Esophagus mucosa (tissue), 1 donor: ENCODE results near the gene RAD9A. TPM values are rescaled to one million over a fixed set of nuclear protein-coding genes. Genes with fewer than 3 reads are reported as not detected.
"Not testable (repeated sequence)": the region's sequence is repeated elsewhere in the genome, so short reads cannot be mapped to it uniquely, and the experiment has no call there.

ENCODE experiments used
- ATAC-seq: fragments of 200-7000 bp; cut with Tn5 transposase; one replicate; pipeline ENCODE4 v1.9.1; 2020
- total RNA-seq: library from RNA; stranded (reverse); gene quantifications from one replicate; pipeline ENCODE4 v1.2.4, GENCODE V29; 2023
- donor health status: DM: yes; HTN: yes; CAD: no.

RAD9A gene
- total RNA-seq, 1 donor from 2014 or later, result 15.3 TPM

GRCh38 chr11:67397536-67397935 lies 5.8 kb downstream of the RAD9A start:
- ATAC-seq, result no peak

GRCh38 chr11:67397986-67398660 lies 6.3 kb downstream of the RAD9A start:
- no peak for ATAC-seq

- ATAC-seq, result no peak
These were observed 7.1 kb downstream of the RAD9A start for GRCh38 chr11:67398661-67399563.

- ATAC-seq, result no peak
These were observed 8.6 kb downstream of the RAD9A start for GRCh38 chr11:67400251-67400941.

GRCh38 chr11:67400942-67401494 lies 9.2 kb downstream of the RAD9A start:
- ATAC-seq, result peak; percentile 3

GRCh38 chr11:67401495-67402191 lies 9.9 kb downstream of the RAD9A start, which contains the start of gene PPP1CA:
Gene PPP1CA (minus strand): TSS chr11:67401858. CDS start chr11:67401782, 76 bp downstream.
- ATAC-seq, result peak; percentile 89

- ATAC-seq, result not testable (repeated sequence)
These were observed 10.5 kb downstream of the RAD9A start for GRCh38 chr11:67402192-67402839.

GRCh38 chr11:67403085-67403484 lies 11.3 kb downstream of the RAD9A start:
- not testable (repeated sequence) for ATAC-seq

- ATAC-seq, result no peak
These were observed 12.9 kb downstream of the RAD9A start for GRCh38 chr11:67404515-67405195.

GRCh38 chr11:67405196-67405567 lies 13.4 kb downstream of the RAD9A start:
- no peak for ATAC-seq

GRCh38 chr11:67405688-67406339 lies 14.0 kb downstream of the RAD9A start:
- no peak for ATAC-seq

GRCh38 chr11:67406420-67406968 lies 14.7 kb downstream of the RAD9A start:
- no peak for ATAC-seq

GRCh38 chr11:67406969-67407687 lies 15.3 kb downstream of the RAD9A start:
- ATAC-seq, result no peak

GRCh38 chr11:67407688-67408163 lies 15.9 kb downstream of the RAD9A start:
- no peak for ATAC-seq

GRCh38 chr11:67408437-67409200 lies 16.8 kb downstream of the RAD9A start:
- ATAC-seq, result no peak

GRCh38 chr11:67409261-67409666 lies 17.5 kb downstream of the RAD9A start:
- peak; percentile 17 for ATAC-seq

GRCh38 chr11:67409781-67410368 lies 18.1 kb downstream of the RAD9A start:
- peak; percentile 4 for ATAC-seq

- ATAC-seq, result no peak
These were observed 18.6 kb downstream of the RAD9A start for GRCh38 chr11:67410369-67410831.
